Activated naive CD4-positive, alpha-beta T cell treated with Interleukin-2 at 50 U/mL for 16 hours (primary cell): Measurements from ENCODE around the gene CEP95.
"Not testable (repeated sequence)": the region's sequence is repeated elsewhere in the genome, so short reads cannot be mapped to it uniquely, and the experiment has no call there.

Source experiments
- DNase-seq: peaks from one replicate; pipeline ENCODE4 v3.0.0-alpha.2; 2020

Gene CEP95

GRCh38 chr17:64577025-64577424 is 70.2 kb downstream of the CEP95 start:
- DNase-seq: not testable (repeated sequence)

DNA sequence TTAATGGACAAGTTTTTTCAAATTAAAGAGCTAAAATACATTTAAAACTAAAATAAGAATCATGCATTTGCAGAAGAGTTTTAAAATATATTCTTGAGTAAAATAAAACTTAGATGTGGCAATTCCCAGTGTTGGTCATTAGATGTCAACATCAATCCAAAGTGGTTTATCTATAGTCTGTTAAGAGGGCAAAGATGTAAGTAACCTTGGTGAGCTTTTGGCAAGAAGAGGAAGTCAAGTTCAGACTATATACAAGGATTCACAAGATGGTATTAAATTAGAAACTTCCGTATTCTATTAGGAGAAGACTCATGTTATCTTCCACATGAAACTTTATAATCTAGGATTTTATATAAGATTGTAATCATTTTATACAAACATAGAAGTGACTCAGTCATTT is 73.1 kb downstream of the CEP95 start:
- DNase-seq: no peak

GRCh38 chr17:64580384-64581315 is 73.9 kb downstream of the CEP95 start:
- DNase-seq: peak; percentile 18

- DNase-seq: no peak
Measured at GRCh38 chr17:64583038-64583437, 76.3 kb downstream of the CEP95 start.

- DNase-seq: no peak
Measured at GRCh38 chr17:64585146-64585545, 78.4 kb downstream of the CEP95 start.
